MM.1S (cell line): ENCODE measurements around the gene RGPD3.

Experiments used
- DNase-seq: peaks from one replicate; pipeline ENCODE4 v3.0.0-alpha.2; 2015
- H2AFZ ChIP-seq: fragments of 300-600 bp; sonication (generic); 2 replicates; pipeline ENCODE4 v1.6.0; 2016; ENCODE audit warnings: antibody characterized with exemption, low read length
- H3F3A ChIP-seq: fragments of 300-600 bp; sonication (generic); 2 replicates; pipeline ENCODE4 v1.6.1; 2016; ENCODE audit warnings: mild to moderate bottlenecking, antibody characterized with exemption, low read length, moderate library complexity, mixed read lengths; ENCODE audit not compliant: insufficient read depth
- H3K27ac ChIP-seq: fragments of 300-600 bp; sonication (generic); 2 replicates; pipeline ENCODE4 v1.5.1; 2016; ENCODE audit warnings: mild to moderate bottlenecking, low read length
- H3K27me3 ChIP-seq: fragments of 300-600 bp; sonication (generic); replicated peaks from 2 replicates; pipeline ENCODE4 v1.6.0; 2016; ENCODE audit warnings: low read length; ENCODE audit not compliant: insufficient read depth
- H3K36me3 ChIP-seq: fragments of 300-600 bp; sonication (generic); replicated peaks from 2 replicates; pipeline ENCODE4 v1.6.1; 2016; ENCODE audit warnings: mild to moderate bottlenecking, low read length, mixed read lengths; ENCODE audit not compliant: insufficient read depth
- H3K4me1 ChIP-seq: fragments of 300-600 bp; sonication (generic); 2 replicates; pipeline ENCODE4 v1.6.1; 2016; ENCODE audit warnings: low read length, mixed read lengths
- H3K4me2 ChIP-seq: fragments of 300-600 bp; sonication (generic); 2 replicates; pipeline ENCODE4 v1.6.0; 2016; ENCODE audit warnings: low read depth, low read length
- H3K4me3 ChIP-seq: fragments of 300-600 bp; sonication (generic); 2 replicates; pipeline ENCODE4 v1.5.1; 2016; ENCODE audit warnings: low read length, mixed read lengths
- H3K79me2 ChIP-seq: fragments of 300-600 bp; sonication (generic); 2 replicates; pipeline ENCODE4 v1.6.1; 2016; ENCODE audit warnings: mixed run types, low read length, mixed read lengths
- H3K9ac ChIP-seq: fragments of 300-600 bp; sonication (generic); 2 replicates; pipeline ENCODE4 v1.6.1; 2016; ENCODE audit warnings: low read length, mixed read lengths
- H3K9me2 ChIP-seq: fragments of 300-600 bp; sonication (generic); replicated peaks from 2 replicates; pipeline ENCODE4 v1.6.1; 2016; ENCODE audit warnings: mild to moderate bottlenecking, low read length, mixed read lengths; ENCODE audit not compliant: insufficient read depth
- H3K9me3 ChIP-seq: fragments of 300-600 bp; sonication (generic); replicated peaks from 2 replicates; pipeline ENCODE4 v1.6.1; 2016; ENCODE audit warnings: mild to moderate bottlenecking, low read length, mixed read lengths; ENCODE audit not compliant: insufficient read depth
- H4K20me1 ChIP-seq: fragments of 300-600 bp; sonication (generic); 2 replicates; pipeline ENCODE4 v1.6.1; 2016; ENCODE audit warnings: mild to moderate bottlenecking, low read length, moderate library complexity, mixed read lengths; ENCODE audit not compliant: insufficient read depth
- EZH2 ChIP-seq: fragments of 300-600 bp; sonication (generic); optimal IDR thresholded peaks from 2 replicates; pipeline ENCODE3; 2017; ENCODE audit warnings: low read depth, mild to moderate bottlenecking, antibody characterized with exemption, low read length, mixed read lengths
- EZH2phosphoT487 ChIP-seq: fragments of 300-600 bp; sonication (generic); IDR thresholded peaks from 2 replicates; pipeline ENCODE4 v1.6.1; 2018; ENCODE audit warnings: antibody characterized with exemption, low read length
- TF ChIP-seq, protein P1 (sequence below): fragments of 300-600 bp; sonication (generic); IDR thresholded peaks from 2 replicates; pipeline ENCODE4 v1.5.1; 2016; ENCODE audit warnings: antibody characterized with exemption, low read length, mixed read lengths

RGPD3 gene

DNA sequence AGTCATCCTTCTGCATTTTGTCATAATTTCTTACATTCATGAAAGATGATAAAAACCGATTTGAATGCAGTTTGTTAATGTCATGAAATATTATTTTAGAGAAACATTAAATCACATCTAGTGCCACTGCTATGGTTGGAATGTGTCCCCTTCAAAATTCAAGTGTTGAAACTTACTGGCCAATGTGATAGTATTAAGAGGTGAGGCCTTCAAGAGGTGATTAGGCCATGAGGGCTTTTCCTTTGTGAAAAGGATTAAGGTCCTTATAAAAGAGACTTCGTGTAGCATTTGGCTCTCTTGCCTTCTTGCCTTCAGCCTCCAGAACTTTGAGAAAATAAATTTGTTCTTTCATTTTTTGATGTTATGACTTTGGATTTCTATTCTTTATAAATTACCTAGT is 117.2 kb downstream of the RGPD3 start:
- Histone ChIP-seq H3K4me3 (no peak overlapping the region), H3K36me3 (no peaks in the 10 kb centered on the region), H3K79me2 (no peaks in the 10 kb centered on the region), H4K20me1 (no peaks in the 10 kb centered on the region), H2AFZ (no peak overlapping the region), H3K9me2 (no peaks in the 10 kb centered on the region), H3K27ac (no peak overlapping the region), H3K4me1 (peaks cover 4% of the 10 kb centered on the region), H3K9ac (no peak overlapping the region), H3K9me3 (no peaks in the 10 kb centered on the region), H3K4me2 (no peak overlapping the region), H3F3A (peaks cover 3% of the 10 kb centered on the region; the same call in 1 of the 2 replicates), H3K27me3 (peaks cover 50% of the 10 kb centered on the region)
- DNase-seq, result no peak
- no peak for TF ChIP-seq EZH2
- TF ChIP-seq, protein P1, sequence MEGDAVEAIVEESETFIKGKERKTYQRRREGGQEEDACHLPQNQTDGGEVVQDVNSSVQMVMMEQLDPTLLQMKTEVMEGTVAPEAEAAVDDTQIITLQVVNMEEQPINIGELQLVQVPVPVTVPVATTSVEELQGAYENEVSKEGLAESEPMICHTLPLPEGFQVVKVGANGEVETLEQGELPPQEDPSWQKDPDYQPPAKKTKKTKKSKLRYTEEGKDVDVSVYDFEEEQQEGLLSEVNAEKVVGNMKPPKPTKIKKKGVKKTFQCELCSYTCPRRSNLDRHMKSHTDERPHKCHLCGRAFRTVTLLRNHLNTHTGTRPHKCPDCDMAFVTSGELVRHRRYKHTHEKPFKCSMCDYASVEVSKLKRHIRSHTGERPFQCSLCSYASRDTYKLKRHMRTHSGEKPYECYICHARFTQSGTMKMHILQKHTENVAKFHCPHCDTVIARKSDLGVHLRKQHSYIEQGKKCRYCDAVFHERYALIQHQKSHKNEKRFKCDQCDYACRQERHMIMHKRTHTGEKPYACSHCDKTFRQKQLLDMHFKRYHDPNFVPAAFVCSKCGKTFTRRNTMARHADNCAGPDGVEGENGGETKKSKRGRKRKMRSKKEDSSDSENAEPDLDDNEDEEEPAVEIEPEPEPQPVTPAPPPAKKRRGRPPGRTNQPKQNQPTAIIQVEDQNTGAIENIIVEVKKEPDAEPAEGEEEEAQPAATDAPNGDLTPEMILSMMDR, result no peak

DNA sequence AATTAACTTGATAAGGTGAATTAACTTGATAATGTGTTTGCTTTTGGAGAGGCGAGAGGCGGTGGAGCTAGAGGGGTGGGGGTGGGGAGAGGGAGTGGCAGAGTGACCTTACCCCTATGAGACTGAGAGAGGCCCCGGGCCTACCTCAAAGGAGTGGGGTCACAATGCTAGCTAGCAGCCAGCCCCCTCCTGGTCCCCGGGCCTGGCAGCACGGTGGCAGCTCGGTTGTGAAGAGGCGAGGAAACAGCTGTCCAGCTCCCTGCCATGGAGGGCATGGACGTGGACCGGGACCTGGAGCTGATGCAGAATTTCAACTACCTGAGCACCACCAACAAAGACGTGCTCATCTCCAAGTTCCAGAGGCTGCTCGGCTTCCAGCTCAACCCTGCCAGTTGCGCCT is 123.9 kb downstream of the RGPD3 start:
- TF ChIP-seq, protein P1, result no peak
- TF ChIP-seq EZH2phosphoT487 (no peak), EZH2 (no peak)
- Histone ChIP-seq H3K27ac (no peak overlapping the region), H3K9me2 (no peaks in the 10 kb centered on the region), H4K20me1 (no peaks in the 10 kb centered on the region), H3K4me3 (no peak overlapping the region), H3K9me3 (no peaks in the 10 kb centered on the region), H3K27me3 (0 out of 2 replicates have a peak, but pooled peaks cover 6% of the 10 kb centered on the region), H3K4me2 (no peak overlapping the region), H3K9ac (no peak overlapping the region), H2AFZ (no peak overlapping the region), H3K79me2 (no peaks in the 10 kb centered on the region), H3K36me3 (no peaks in the 10 kb centered on the region), H3K4me1 (no peaks in the 10 kb centered on the region), H3F3A (no peaks in the 10 kb centered on the region)
- DNase-seq, result no peak

DNA sequence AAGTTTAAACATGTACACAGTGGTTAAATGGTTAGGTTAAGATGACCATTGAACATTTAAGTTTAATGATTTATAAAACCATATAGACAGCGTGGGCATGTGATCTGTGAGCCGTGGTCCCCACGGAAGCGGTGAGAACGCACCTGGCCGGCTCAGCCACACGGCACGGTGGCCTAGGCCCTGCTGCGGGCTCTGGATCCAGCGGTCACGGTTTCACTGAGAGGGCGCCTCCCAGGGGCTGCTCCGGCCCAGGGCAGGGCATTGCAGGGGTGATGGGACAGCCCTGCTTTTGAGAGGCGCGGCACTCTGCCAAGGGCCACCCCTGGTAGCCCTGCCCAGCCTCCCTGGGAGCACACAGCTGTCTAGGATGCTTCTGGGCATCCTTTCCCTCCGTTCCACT is 124.9 kb downstream of the RGPD3 start:
- no peak overlapping the region for H3K4me2 ChIP-seq
- no peaks in the 10 kb centered on the region for H3K36me3 ChIP-seq
- H3K4me3 ChIP-seq, result no peak overlapping the region
- 0 out of 2 replicates have a peak, but pooled peaks cover 6% of the 10 kb centered on the region for H3K27me3 ChIP-seq
- TF ChIP-seq EZH2phosphoT487 (no peak), EZH2 (no peak)
- TF ChIP-seq, protein P1, result no peak
- H4K20me1 ChIP-seq, result no peaks in the 10 kb centered on the region
- H3K9me2 ChIP-seq, result no peaks in the 10 kb centered on the region
- no peak overlapping the region for H3K9ac ChIP-seq
- H3K9me3 ChIP-seq, result no peaks in the 10 kb centered on the region
- no peaks in the 10 kb centered on the region for H3F3A ChIP-seq
- no peak overlapping the region for H3K27ac ChIP-seq
- no peaks in the 10 kb centered on the region for H3K79me2 ChIP-seq
- no peak for DNase-seq
- no peak overlapping the region for H2AFZ ChIP-seq
- no peaks in the 10 kb centered on the region for H3K4me1 ChIP-seq
